Measurements from ENCODE around the gene CCDC142. TPM values are rescaled to one million over a fixed set of nuclear protein-coding genes. Genes with fewer than 3 reads are reported as not detected.

Gene CCDC142
- total and polyA plus RNA-seq, 9 of the 15 experiments (the other 6 are each of a cell fraction or from before 2014, with no cell fraction given), result 0.55 to 11.7 (median 7.2) TPM

GRCh38 chr2:74530239-74531187, 47.7 kb upstream of the CCDC142 start (continued):
- no peak for TF ChIP-seq ZBTB34 (CRISPR knock-in tag; IDR thresholded peaks at IDR 0.05)
- TF ChIP-seq ZNF124 (CRISPR knock-in tag; IDR thresholded peaks at IDR 0.05), result no peak
- TF ChIP-seq JUN (IDR thresholded peaks at IDR 0.05; ENCODE audit: borderline replicate concordance, low read depth, low read length), result peak; percentile 22; the same call in 1 of the 2 replicates
- TF ChIP-seq JUN (CRISPR knock-in tag; IDR thresholded peaks at IDR 0.05; ENCODE audit: borderline replicate concordance), result no peak
- peak; percentile 53 for TF ChIP-seq HMGN3 (IDR thresholded peaks at IDR 0.05; ENCODE audit: borderline replicate concordance, extremely low read depth, insufficient read length, low read depth, low read length)
- TF ChIP-seq ZNF655 (CRISPR knock-in tag; IDR thresholded peaks at IDR 0.05), result no peak
- TF ChIP-seq, protein P1, sequence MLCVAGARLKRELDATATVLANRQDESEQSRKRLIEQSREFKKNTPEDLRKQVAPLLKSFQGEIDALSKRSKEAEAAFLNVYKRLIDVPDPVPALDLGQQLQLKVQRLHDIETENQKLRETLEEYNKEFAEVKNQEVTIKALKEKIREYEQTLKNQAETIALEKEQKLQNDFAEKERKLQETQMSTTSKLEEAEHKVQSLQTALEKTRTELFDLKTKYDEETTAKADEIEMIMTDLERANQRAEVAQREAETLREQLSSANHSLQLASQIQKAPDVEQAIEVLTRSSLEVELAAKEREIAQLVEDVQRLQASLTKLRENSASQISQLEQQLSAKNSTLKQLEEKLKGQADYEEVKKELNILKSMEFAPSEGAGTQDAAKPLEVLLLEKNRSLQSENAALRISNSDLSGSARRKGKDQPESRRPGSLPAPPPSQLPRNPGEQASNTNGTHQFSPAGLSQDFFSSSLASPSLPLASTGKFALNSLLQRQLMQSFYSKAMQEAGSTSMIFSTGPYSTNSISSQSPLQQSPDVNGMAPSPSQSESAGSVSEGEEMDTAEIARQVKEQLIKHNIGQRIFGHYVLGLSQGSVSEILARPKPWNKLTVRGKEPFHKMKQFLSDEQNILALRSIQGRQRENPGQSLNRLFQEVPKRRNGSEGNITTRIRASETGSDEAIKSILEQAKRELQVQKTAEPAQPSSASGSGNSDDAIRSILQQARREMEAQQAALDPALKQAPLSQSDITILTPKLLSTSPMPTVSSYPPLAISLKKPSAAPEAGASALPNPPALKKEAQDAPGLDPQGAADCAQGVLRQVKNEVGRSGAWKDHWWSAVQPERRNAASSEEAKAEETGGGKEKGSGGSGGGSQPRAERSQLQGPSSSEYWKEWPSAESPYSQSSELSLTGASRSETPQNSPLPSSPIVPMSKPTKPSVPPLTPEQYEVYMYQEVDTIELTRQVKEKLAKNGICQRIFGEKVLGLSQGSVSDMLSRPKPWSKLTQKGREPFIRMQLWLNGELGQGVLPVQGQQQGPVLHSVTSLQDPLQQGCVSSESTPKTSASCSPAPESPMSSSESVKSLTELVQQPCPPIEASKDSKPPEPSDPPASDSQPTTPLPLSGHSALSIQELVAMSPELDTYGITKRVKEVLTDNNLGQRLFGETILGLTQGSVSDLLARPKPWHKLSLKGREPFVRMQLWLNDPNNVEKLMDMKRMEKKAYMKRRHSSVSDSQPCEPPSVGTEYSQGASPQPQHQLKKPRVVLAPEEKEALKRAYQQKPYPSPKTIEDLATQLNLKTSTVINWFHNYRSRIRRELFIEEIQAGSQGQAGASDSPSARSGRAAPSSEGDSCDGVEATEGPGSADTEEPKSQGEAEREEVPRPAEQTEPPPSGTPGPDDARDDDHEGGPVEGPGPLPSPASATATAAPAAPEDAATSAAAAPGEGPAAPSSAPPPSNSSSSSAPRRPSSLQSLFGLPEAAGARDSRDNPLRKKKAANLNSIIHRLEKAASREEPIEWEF (CRISPR knock-in tag; IDR thresholded peaks at IDR 0.05), result no peak
- TF ChIP-seq, protein P2, sequence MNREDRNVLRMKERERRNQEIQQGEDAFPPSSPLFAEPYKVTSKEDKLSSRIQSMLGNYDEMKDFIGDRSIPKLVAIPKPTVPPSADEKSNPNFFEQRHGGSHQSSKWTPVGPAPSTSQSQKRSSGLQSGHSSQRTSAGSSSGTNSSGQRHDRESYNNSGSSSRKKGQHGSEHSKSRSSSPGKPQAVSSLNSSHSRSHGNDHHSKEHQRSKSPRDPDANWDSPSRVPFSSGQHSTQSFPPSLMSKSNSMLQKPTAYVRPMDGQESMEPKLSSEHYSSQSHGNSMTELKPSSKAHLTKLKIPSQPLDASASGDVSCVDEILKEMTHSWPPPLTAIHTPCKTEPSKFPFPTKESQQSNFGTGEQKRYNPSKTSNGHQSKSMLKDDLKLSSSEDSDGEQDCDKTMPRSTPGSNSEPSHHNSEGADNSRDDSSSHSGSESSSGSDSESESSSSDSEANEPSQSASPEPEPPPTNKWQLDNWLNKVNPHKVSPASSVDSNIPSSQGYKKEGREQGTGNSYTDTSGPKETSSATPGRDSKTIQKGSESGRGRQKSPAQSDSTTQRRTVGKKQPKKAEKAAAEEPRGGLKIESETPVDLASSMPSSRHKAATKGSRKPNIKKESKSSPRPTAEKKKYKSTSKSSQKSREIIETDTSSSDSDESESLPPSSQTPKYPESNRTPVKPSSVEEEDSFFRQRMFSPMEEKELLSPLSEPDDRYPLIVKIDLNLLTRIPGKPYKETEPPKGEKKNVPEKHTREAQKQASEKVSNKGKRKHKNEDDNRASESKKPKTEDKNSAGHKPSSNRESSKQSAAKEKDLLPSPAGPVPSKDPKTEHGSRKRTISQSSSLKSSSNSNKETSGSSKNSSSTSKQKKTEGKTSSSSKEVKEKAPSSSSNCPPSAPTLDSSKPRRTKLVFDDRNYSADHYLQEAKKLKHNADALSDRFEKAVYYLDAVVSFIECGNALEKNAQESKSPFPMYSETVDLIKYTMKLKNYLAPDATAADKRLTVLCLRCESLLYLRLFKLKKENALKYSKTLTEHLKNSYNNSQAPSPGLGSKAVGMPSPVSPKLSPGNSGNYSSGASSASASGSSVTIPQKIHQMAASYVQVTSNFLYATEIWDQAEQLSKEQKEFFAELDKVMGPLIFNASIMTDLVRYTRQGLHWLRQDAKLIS (CRISPR knock-in tag; IDR thresholded peaks at IDR 0.05), result no peak
- no peak for TF ChIP-seq ZFP1 (CRISPR knock-in tag; IDR thresholded peaks at IDR 0.05)
- TF ChIP-seq BRCA1 (IDR thresholded peaks at IDR 0.05), result no peak
- TF ChIP-seq BRCA1 (CRISPR knock-in tag; IDR thresholded peaks at IDR 0.05), result no peak
- no peak for TF ChIP-seq KHSRP (IDR thresholded peaks at IDR 0.05)
- TF ChIP-seq POU5F1 (IDR thresholded peaks at IDR 0.05; ENCODE audit: borderline replicate concordance, low read depth, low read length, partially characterized antibody), result no peak

All from K562 (cell line).